Dendritic cell treated with granulocyte-macrophage colony-stimulating factor and Interleukin-4, amounts not matched to agents 40 ng/mL and 50 ng/mL, for 4 days (primary cell): ENCODE measurements around the gene ST6GALNAC3.

Source experiments
- H3K27ac Mint-ChIP-seq: one replicate; pipeline ENCODE4 v1.8.0; 2022; ENCODE audit warnings: mild to moderate bottlenecking, mixed read lengths
- H3K27me3 Mint-ChIP-seq: one replicate; pipeline ENCODE4 v1.8.0; 2022; ENCODE audit warnings: mild to moderate bottlenecking, mixed read lengths
- H3K36me3 Mint-ChIP-seq: one replicate; pipeline ENCODE4 v1.8.0; 2022; ENCODE audit warnings: low read depth, mixed read lengths
- H3K4me1 Mint-ChIP-seq: one replicate; pipeline ENCODE4 v1.8.0; 2022; ENCODE audit warnings: low read depth, mixed read lengths
- H3K4me3 Mint-ChIP-seq: one replicate; pipeline ENCODE4 v1.8.0; 2022; ENCODE audit warnings: mild to moderate bottlenecking, moderate library complexity, mixed read lengths
- H3K9me3 Mint-ChIP-seq: one replicate; pipeline ENCODE4 v1.8.0; 2022; ENCODE audit warnings: mixed read lengths
- intact Hi-C: fragments of 100-400 bp; cut with micrococcal nuclease; formaldehyde crosslinking; loops from one replicate; pipeline ENCODE4 v1.15.0; 2022

The ST6GALNAC3 gene

DNA sequence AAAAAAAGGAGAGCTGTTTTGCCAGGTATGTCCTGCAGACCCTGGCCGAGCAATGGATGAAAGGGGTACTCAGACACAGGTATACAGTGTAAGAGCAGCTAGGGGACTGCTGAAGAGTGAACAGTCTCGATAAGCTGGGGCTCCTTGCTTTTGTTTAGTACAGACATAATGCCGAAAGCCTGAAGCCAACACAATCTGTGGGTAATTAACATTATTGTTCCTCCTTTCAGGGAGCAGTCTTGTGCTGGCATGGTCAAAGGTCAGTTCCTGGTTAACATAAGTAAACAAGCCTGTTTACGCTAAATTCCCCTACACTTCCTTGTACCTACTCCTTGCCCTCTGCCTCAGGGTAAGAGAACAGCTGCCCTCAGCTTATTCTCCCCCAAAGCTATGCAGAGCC, 520.5 kb downstream of the ST6GALNAC3 start:
- no peaks in the 10 kb centered on the region for H3K27me3 Mint-ChIP-seq
- no peaks in the 10 kb centered on the region for H3K4me1 Mint-ChIP-seq
- H3K9me3 Mint-ChIP-seq, result no peaks in the 10 kb centered on the region
- no peak overlapping the region for H3K4me3 Mint-ChIP-seq
- no peaks in the 10 kb centered on the region for H3K36me3 Mint-ChIP-seq
- intact Hi-C loops, result no loop called here
- no peak overlapping the region for H3K27ac Mint-ChIP-seq

DNA sequence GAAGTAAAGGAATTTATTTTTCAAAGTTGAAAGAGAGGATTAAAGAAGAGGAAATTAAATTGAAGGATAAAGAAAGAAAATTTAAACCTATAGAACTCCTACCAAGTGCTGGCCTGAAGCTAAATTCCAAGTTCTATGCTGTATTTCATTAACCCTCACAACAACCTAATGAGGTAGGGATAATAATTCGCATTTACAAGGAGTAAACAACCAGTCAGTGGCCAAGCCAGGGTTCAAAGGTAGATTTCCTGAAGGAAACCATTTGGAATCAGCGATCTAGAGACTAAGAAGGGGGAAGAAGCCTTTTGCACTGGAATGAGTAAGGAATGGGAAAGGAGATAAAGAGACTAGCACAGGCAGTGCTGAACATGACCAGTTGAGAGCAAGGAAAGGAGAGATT, 526.9 kb downstream of the ST6GALNAC3 start:
- no peak overlapping the region for H3K4me3 Mint-ChIP-seq
- H3K4me1 Mint-ChIP-seq, result no peaks in the 10 kb centered on the region
- intact Hi-C loops, result no loop called here
- H3K27ac Mint-ChIP-seq, result no peak overlapping the region
- H3K9me3 Mint-ChIP-seq, result peaks cover 20% of the 10 kb centered on the region
- H3K27me3 Mint-ChIP-seq, result no peaks in the 10 kb centered on the region
- H3K36me3 Mint-ChIP-seq, result no peaks in the 10 kb centered on the region

DNA sequence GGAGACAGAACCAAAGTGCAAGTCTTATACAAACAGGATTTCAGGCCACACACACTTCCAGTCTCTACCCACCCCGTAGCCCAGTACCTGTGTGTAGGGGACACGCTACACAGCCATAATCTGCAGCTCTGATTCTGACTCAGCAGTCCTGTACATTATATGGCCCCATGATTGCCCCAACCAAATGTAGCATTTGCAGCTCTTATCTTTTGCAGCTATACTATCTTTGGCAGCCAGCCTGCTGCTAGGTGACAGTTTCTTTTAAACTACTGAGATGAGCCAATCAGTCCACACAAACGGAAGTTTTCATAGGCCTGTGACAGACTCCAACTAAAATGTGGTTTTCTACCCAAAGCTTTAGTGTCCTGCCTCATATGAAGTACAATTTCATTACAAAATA, 533.2 kb downstream of the ST6GALNAC3 start:
- Mint-ChIP-seq H3K27ac (no peak overlapping the region), H3K4me1 (no peaks in the 10 kb centered on the region), H3K36me3 (no peaks in the 10 kb centered on the region), H3K27me3 (no peaks in the 10 kb centered on the region), H3K9me3 (no peaks in the 10 kb centered on the region), H3K4me3 (no peak overlapping the region)
- intact Hi-C loops, result no loop called here

DNA sequence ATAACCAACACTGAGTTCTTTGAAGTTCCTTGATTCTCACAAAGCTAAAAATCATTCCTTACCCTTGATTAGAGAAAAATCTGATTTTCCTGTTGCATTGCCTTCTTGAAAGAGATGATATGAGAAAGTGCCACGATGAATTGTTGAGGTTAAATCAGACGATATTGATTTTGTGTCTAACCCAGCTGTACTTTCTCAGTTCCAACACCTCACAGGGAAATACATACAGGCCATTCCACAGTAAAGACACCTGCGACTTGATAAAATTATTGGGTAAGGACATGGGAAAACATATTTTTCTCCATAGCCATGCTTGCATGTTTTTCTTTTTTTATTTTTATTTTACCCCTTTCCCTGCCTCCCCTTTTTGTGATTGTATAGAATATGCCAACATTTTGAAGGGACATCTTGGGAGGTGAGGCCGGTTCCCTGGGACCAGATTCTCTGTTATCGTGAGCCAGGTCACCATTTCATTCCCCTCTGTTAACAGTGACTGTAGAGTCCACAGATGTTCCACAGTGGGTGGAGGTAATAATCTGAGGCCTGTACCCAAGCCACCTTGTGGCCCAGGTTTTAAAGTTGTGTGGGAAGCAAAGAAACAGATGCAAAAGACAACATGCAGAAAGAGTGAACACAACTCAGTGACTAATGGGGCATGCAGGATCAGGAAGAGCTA, 537.4 kb downstream of the ST6GALNAC3 start:
- intact Hi-C loops, result no loop called here
- H3K27me3 Mint-ChIP-seq, result no peaks in the 10 kb centered on the region
- peaks cover 4% of the 10 kb centered on the region for H3K4me1 Mint-ChIP-seq
- H3K36me3 Mint-ChIP-seq, result no peaks in the 10 kb centered on the region
- H3K4me3 Mint-ChIP-seq, result no peak overlapping the region
- no peak overlapping the region for H3K27ac Mint-ChIP-seq
- peaks cover 9% of the 10 kb centered on the region for H3K9me3 Mint-ChIP-seq

DNA sequence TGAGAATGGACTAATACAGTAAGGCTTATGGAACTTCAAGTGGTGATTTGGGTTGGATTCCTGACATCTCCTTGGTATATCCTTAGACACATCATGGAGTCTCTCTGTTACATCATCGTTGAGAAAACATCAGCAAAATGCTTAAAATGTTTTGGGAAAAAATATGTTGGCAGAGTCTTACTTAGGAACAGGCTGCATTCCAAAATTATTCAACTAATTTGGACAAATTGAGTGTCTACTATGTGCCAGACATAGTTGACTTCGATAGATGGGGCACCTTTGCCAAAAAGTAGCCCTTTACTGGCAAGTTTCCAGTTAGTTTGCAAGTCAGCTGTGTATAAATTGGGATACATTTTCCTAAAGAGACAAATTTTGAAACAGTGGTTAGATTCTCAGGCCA, 539.3 kb downstream of the ST6GALNAC3 start:
- intact Hi-C loops, result no loop called here
- H3K27me3 Mint-ChIP-seq, result no peaks in the 10 kb centered on the region
- peaks cover 9% of the 10 kb centered on the region for H3K9me3 Mint-ChIP-seq
- no peaks in the 10 kb centered on the region for H3K36me3 Mint-ChIP-seq
- no peak overlapping the region for H3K27ac Mint-ChIP-seq
- peaks cover 4% of the 10 kb centered on the region for H3K4me1 Mint-ChIP-seq
- H3K4me3 Mint-ChIP-seq, result no peak overlapping the region

DNA sequence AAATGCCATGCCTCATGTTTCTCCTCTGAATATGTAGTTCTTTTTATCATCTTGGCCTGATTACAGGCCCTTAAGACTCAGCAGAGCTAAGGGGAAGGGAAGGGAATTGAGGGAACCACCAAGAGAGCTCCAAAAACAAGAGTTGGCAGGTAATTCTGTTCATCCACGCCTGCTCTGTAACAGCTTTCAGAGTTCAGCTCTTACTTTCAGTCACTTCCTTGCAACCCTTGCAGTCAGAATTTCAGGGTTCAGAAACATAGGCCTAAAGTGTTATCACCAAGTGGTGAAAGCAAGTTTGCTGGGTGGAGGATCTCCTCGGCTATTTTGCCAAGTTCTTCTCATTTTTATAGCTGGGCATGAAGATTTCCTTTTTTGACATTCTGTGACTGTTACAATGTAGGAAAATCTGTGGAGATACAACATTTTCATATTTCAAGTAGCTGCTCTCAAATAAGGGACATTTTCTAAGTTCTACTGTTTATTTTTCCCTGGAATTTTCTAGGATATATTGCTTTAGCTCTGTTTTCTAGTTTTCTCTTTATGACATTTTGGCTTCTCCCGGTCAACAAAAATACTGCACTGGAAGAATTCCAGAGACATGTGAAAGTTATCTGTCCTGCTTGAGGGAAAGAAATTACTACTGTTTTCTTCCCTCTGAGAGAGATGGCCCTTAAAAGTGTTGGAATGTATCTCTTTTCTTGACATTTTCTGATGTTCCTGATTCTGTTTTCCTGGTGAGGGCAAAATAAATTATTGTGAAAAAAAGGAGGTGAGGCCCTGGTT, 540.9 kb downstream of the ST6GALNAC3 start:
- Mint-ChIP-seq H3K9me3 (peaks cover 9% of the 10 kb centered on the region), H3K4me1 (peaks cover 4% of the 10 kb centered on the region), H3K27ac (no peak overlapping the region), H3K27me3 (no peaks in the 10 kb centered on the region), H3K36me3 (no peaks in the 10 kb centered on the region), H3K4me3 (no peak overlapping the region)
- intact Hi-C loops, result no loop called here

DNA sequence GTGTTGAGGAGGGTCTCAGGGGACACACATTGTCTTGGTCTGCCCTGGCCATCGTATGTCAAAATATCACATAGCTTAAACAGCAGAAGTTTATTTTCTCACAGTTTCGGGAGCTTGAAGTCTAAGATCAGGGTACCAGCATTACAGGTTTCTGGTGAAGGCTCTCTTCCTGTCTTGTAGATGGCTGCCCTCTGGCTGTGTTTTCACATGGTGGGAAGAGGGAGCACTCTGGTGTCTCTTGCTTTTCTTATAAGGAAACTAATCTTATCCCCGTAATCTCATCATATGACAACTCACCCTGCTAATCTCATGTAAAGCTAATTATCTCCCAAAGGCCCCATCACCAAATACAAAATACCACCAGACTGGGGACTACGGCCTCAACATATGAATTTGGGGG, 545.8 kb downstream of the ST6GALNAC3 start:
- no peaks in the 10 kb centered on the region for H3K27me3 Mint-ChIP-seq

DNA sequence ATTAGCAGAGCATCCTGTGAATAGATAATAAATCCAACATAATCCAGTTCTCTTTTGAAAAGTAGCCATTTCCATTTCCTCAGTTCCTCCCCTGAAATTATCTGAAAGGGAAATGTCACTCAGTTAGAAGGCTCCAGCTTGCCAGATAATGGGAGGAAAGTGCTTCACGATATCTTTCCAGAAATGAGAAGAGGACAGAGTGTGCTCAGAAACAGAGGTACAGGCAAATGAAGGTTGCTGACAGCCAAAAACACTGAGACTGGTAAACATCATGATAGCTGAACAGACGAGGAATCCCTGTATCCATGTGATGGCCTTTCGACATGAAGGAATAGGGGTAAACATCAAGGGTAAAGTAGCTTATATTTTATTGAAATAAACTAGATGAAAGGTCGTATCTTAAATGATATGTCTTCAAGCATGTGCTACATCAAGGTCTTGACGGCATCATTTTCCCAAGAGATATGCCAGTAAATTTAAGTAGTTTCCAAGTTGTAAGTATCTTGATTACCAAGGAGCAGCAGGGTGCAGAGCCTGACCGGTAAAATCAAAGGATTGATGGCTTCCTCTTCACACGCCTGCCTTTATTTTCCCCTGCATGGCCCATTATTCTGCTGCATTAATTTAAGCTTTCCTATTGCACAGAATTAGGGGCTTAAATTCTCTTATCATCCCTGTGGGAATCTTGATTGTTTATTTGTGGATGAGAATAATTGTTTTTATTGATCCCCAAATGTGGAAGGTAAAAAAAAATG, 548.4 kb downstream of the ST6GALNAC3 start:
- Mint-ChIP-seq H3K9me3 (peaks cover 5% of the 10 kb centered on the region), H3K27ac (no peak overlapping the region), H3K27me3 (no peaks in the 10 kb centered on the region), H3K36me3 (no peaks in the 10 kb centered on the region), H3K4me3 (no peak overlapping the region), H3K4me1 (no peaks in the 10 kb centered on the region)
- intact Hi-C loops, result no loop called here

More for the DNA sequence above, 545.8 kb downstream of the ST6GALNAC3 start:
- Mint-ChIP-seq H3K36me3 (no peaks in the 10 kb centered on the region), H3K4me3 (no peak overlapping the region), H3K9me3 (peaks cover 5% of the 10 kb centered on the region), H3K27ac (no peak overlapping the region), H3K4me1 (no peaks in the 10 kb centered on the region)
- intact Hi-C loops, result no loop called here

DNA sequence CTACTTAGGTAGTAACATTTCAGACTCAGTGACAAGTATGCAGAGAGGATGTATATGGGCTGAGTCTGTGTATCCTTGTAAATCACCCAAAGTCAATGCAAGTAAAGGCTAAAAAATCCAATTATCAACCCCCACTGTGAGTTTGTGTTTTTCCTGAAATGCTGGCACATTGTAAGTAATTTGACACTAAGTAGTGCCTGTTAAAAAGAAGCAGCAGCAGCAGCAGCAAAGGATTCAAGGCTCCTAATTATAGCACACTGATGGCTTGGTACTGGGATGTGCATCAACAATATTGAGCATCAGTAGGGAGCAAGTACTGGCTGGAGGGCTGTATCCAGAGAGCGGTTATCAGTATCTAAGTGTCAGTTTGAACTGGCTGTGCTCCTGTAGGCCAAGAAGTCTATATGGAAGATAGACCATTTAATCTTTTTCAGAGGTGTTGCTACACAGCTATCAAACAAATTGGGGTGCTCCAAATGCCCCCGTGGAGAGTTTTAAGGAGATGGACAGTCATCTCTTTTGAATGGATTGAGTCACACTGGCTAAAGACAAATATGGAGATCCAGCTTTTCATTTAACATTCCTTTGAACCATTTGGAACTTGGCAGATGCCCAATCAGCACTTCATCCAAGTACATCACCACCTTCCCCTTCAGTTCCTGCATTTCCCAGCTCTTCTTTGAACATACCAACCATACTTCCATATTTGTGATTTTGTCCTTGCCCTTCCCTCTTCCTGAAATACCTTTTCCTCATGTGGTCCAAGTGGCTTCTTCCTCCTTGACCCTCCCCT, 551.5 kb downstream of the ST6GALNAC3 start:
- intact Hi-C loops, result no loop called here
- H3K9me3 Mint-ChIP-seq, result peaks cover 5% of the 10 kb centered on the region
- H3K27me3 Mint-ChIP-seq, result no peaks in the 10 kb centered on the region
- no peak overlapping the region for H3K27ac Mint-ChIP-seq
- no peaks in the 10 kb centered on the region for H3K4me1 Mint-ChIP-seq
- H3K4me3 Mint-ChIP-seq, result no peak overlapping the region
- no peaks in the 10 kb centered on the region for H3K36me3 Mint-ChIP-seq

DNA sequence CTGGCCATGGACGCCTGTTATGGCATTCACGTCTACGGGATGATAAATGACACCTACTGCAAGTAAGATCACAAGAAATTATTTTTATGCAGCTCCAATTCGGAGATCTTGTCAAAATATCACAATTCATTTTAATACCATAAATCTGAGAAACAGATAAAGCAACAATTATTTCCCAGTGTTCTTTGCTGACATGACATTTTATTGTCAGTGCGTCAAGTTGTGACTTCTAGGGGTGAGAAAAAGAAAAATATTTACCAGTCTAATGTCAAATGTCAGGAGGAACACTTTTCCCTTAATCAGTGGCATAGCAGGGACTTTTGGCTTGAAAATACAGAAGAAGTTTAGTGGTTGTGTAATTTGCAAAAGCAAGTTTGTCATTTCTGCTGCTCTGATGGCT, 553.0 kb downstream of the ST6GALNAC3 start:
- no peak overlapping the region for H3K4me3 Mint-ChIP-seq
- intact Hi-C loops, result no loop called here
- no peaks in the 10 kb centered on the region for H3K27me3 Mint-ChIP-seq
- H3K27ac Mint-ChIP-seq, result no peak overlapping the region
- no peaks in the 10 kb centered on the region for H3K4me1 Mint-ChIP-seq
- no peaks in the 10 kb centered on the region for H3K36me3 Mint-ChIP-seq
- peaks cover 1% of the 10 kb centered on the region for H3K9me3 Mint-ChIP-seq

DNA sequence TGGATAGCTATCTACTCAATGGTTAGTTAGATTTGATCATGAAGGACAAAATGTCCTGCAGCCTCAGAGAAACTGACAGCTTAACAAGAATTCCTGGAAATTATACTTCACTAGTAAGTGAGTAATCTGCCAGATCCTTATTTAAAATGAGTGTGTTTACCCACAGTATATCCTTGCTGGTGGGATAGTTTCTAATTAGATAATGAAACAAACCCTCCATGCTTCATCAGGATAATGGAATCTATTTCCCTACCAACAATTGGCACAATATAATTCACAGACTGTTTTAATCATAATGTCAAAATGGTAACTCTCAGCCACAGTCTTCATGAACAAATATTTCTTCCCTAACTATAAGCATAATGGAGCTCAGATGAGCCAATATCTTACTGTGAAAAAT, 553.4 kb downstream of the ST6GALNAC3 start:
- H3K4me3 Mint-ChIP-seq, result no peak overlapping the region
- no peak overlapping the region for H3K27ac Mint-ChIP-seq
- H3K4me1 Mint-ChIP-seq, result no peaks in the 10 kb centered on the region
- intact Hi-C loops, result no loop called here
- H3K9me3 Mint-ChIP-seq, result no peaks in the 10 kb centered on the region
- no peaks in the 10 kb centered on the region for H3K27me3 Mint-ChIP-seq
- no peaks in the 10 kb centered on the region for H3K36me3 Mint-ChIP-seq

DNA sequence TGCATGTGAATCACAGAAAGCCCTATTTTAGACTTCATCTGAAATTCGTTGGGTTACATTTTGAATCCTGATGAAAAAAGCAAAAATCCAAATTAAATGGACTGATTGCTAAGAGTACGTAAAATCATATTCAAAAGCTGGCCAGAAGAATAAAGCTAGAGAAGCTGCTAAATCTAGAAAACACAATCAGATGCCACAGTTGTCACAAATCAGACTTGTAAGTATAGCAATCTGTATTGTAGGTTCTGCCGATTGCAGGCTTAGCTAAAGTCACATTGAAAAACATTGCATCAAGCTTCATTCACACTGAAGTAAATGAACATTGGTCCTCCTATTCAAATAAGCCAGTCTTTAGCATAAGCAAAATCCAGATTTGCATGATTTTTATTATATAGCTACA, 557.6 kb downstream of the ST6GALNAC3 start:
- no peaks in the 10 kb centered on the region for H3K4me1 Mint-ChIP-seq
- H3K9me3 Mint-ChIP-seq, result no peaks in the 10 kb centered on the region

DNA sequence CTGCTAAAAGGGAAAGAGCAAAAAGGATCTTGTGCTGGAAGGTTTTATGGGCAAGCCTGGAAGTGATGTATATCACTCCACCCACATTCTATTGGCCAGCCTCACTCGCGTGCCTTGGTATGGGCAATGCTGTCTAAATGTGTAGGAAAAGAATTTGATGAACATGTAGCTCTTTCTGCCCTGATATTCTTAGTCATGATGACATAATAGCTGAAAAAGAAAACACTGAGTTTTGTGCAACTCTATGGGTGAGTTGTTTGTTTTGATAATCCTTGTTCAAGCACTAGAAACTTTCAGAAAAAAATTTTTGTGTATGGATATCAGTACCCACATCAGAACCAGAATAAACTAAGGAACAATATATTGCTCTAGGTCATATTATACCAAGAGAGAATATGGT, 561.2 kb downstream of the ST6GALNAC3 start:
- H3K27ac Mint-ChIP-seq, result no peak overlapping the region

More for the DNA sequence above, 557.6 kb downstream of the ST6GALNAC3 start:
- H3K36me3 Mint-ChIP-seq, result no peaks in the 10 kb centered on the region
- intact Hi-C loops, result no loop called here
- H3K27me3 Mint-ChIP-seq, result no peaks in the 10 kb centered on the region
- no peak overlapping the region for H3K4me3 Mint-ChIP-seq
- H3K27ac Mint-ChIP-seq, result no peak overlapping the region

DNA sequence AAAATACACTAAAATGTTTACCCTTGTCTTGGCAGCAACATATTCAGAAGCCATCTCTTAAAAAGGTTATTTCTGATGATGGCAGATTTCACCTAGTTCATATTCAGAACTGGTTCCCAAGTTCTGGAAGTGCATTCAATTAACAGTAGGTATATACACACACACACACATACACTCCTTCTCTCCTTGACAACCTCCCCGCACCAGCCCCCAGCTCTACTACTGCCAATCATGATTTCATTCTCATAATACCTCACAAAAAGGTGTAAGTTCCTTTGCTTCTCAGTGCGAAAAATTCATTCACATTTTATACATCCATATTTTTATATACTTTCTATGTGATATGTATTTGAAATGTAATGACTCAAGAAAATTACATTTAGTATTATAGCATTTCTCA, 564.6 kb downstream of the ST6GALNAC3 start:
- intact Hi-C loops, result no loop called here
- Mint-ChIP-seq H3K27me3 (no peaks in the 10 kb centered on the region), H3K4me3 (no peak overlapping the region), H3K27ac (no peak overlapping the region), H3K9me3 (no peaks in the 10 kb centered on the region), H3K36me3 (no peaks in the 10 kb centered on the region), H3K4me1 (no peaks in the 10 kb centered on the region)

More for the DNA sequence above, 561.2 kb downstream of the ST6GALNAC3 start:
- no peak overlapping the region for H3K4me3 Mint-ChIP-seq
- no peaks in the 10 kb centered on the region for H3K9me3 Mint-ChIP-seq
- intact Hi-C loops, result no loop called here
- no peaks in the 10 kb centered on the region for H3K27me3 Mint-ChIP-seq
- H3K36me3 Mint-ChIP-seq, result no peaks in the 10 kb centered on the region
- H3K4me1 Mint-ChIP-seq, result no peaks in the 10 kb centered on the region
